Measurements from ENCODE around the gene POLR2C. TPM values are rescaled to one million over a fixed set of nuclear protein-coding genes. Genes with fewer than 3 reads are reported as not detected.

POLR2C gene
- total and polyA plus RNA-seq, 2 experiments from 2014 or later = 37.6 to 123 TPM

- no peak for TF ChIP-seq POLR2AphosphoS5 (IDR thresholded peaks at IDR 0.05; ENCODE audit: low read depth)
- no peak for TF ChIP-seq CTCF (conservative IDR thresholded peaks at IDR 0.05; ENCODE audit: low read depth in 2 of 2)
- no peak for TF ChIP-seq EZH2 (IDR thresholded peaks at IDR 0.05; ENCODE audit: low read depth, unreplicated experiment)
- TF ChIP-seq CREB1 (CRISPR knock-in tag; IDR thresholded peaks at IDR 0.05; ENCODE audit: low read depth) = no peak
- no peak for TF ChIP-seq JUNB (IDR thresholded peaks at IDR 0.05; ENCODE audit: unreplicated experiment)
- TF ChIP-seq ETS1 (IDR thresholded peaks at IDR 0.05) = no peak
- TF ChIP-seq STAT1 (IDR thresholded peaks at IDR 0.05; ENCODE audit: unreplicated experiment) = no peak
Measured at GRCh38 chr16:57504001-57504400, 41.5 kb downstream of the POLR2C start (continued).

- H3K4me2 ChIP-seq = no peak overlapping the region
- no peaks in the 10 kb centered on the region for H3K4me1 ChIP-seq (ENCODE audit: insufficient read depth)
- H3K27ac Mint-ChIP-seq = no peak overlapping the region
- no peaks in the 10 kb centered on the region for H3K9me3 Mint-ChIP-seq
- H3K36me3 Mint-ChIP-seq (ENCODE audit: low read depth) = no peaks in the 10 kb centered on the region
- no peaks in the 10 kb centered on the region for H4K20me1 ChIP-seq (replicated peaks; ENCODE audit: insufficient read depth)
- H2AFZ ChIP-seq = no peak overlapping the region
- no peak overlapping the region for H3K27ac ChIP-seq (ENCODE audit: low read depth)
- H3K36me3 ChIP-seq (ENCODE audit: insufficient read depth) = no peaks in the 10 kb centered on the region
- peaks cover 20% of the 10 kb centered on the region for H3K4me1 Mint-ChIP-seq
- H3K4me3 ChIP-seq = no peak overlapping the region
- no peak overlapping the region for H3K4me3 Mint-ChIP-seq
- no peaks in the 10 kb centered on the region for H3K27me3 ChIP-seq (ENCODE audit: insufficient read depth)
- H3K9me2 ChIP-seq (ENCODE audit: insufficient read depth) = no peaks in the 10 kb centered on the region
- ATAC-seq = no peak
- DNase-seq (ENCODE audit: low spot score) = no peak
- no peaks in the 10 kb centered on the region for H3K79me2 ChIP-seq (replicated peaks; ENCODE audit: insufficient read depth)
- no peaks in the 10 kb centered on the region for H3F3A ChIP-seq (replicated peaks; ENCODE audit: low read depth)
- H3K27me3 Mint-ChIP-seq (ENCODE audit: insufficient read depth, low read depth, poor library complexity) = peaks cover 17% of the 10 kb centered on the region
- TF ChIP-seq POLR2AphosphoS5 (IDR thresholded peaks at IDR 0.05; ENCODE audit: low read depth) (no peak), EZH2 (IDR thresholded peaks at IDR 0.05; ENCODE audit: low read depth, unreplicated experiment) (no peak), ZNF331 (CRISPR knock-in tag; IDR thresholded peaks at IDR 0.05; ENCODE audit: low read depth) (no peak), JUNB (IDR thresholded peaks at IDR 0.05; ENCODE audit: unreplicated experiment) (no peak), CREB1 (CRISPR knock-in tag; IDR thresholded peaks at IDR 0.05; ENCODE audit: low read depth) (no peak), ZNF462 (CRISPR knock-in tag; IDR thresholded peaks at IDR 0.05) (no peak), EZH2phosphoT487 (IDR thresholded peaks at IDR 0.05; ENCODE audit: unreplicated experiment) (no peak), REST (IDR thresholded peaks at IDR 0.05; ENCODE audit: unreplicated experiment) (no peak), STAT1 (IDR thresholded peaks at IDR 0.05; ENCODE audit: unreplicated experiment) (no peak)
Measured at GRCh38 chr16:57504491-57504890, 42.0 kb downstream of the POLR2C start.

Measured in GM23338 (cell line).